ENCODE data around the gene FZD2.

GRCh38 chr17:44556832-44557606 is at the start of gene FZD2:
- TF ChIP-seq CTCF (IDR thresholded peaks at IDR 0.05; ENCODE audit: low read depth, low read length, missing input control) (no peak), REST (IDR thresholded peaks at IDR 0.05) (no peak), TAF1 (conservative IDR thresholded peaks at IDR 0.05) (no peak)
